Left lung (tissue), 10 donors: ENCODE measurements around the gene REM2. TPM values are rescaled to one million over a fixed set of nuclear protein-coding genes. Genes with fewer than 3 reads are reported as not detected.
A peak's percentile ranks its signal among the peaks of the same experiment; 100 is the strongest.

Experiments used
- ATAC-seq: fragments of 200-7000 bp; cut with Tn5 transposase; one replicate; pipeline ENCODE4 v1.9.1; 2020; ENCODE audit warnings: moderate library complexity
- DNase-seq, 4 donors: peaks; one replicate each; pipeline ENCODE4 v3.0.0-alpha.2; 2013 to 2020
- H3K27ac ChIP-seq, 2 donors: fragments of 200-600 bp; sonication (generic) in 1 of 2; one replicate each; pipeline versions ENCODE4 v1.5.0 to v1.8.0; 2020 to 2021
- H3K27me3 ChIP-seq, 2 donors: fragments of 200-600 bp; sonication (generic) in 1 of 2; one replicate each; pipeline versions ENCODE4 v1.5.0 to v1.8.0; 2020 to 2021
- H3K36me3 ChIP-seq, 2 donors: fragments of 200-600 bp; sonication (generic) in 1 of 2; one replicate each; pipeline versions ENCODE4 v1.5.0 to v1.8.0; 2020 to 2021
- H3K4me1 ChIP-seq, 2 donors: fragments of 200-600 bp; one replicate each; pipeline ENCODE4 v1.8.0; 2021
- H3K4me3 ChIP-seq, 2 donors: fragments of 200-600 bp; sonication (generic) in 1 of 2; one replicate each; pipeline versions ENCODE4 v1.5.0 to v1.8.0; 2020 to 2021; ENCODE audit warnings: mild to moderate bottlenecking in 1 of 2
- H3K9me3 ChIP-seq, 2 donors: fragments of 200-600 bp; sonication (generic) in 1 of 2; one replicate each; pipeline versions ENCODE4 v1.5.0 to v1.8.0; 2020 to 2021
- intact Hi-C, 2 donors: fragments of 100-400 bp; cut with DNase I; formaldehyde crosslinking; loops; one replicate each; pipeline versions ENCODE4 v1.11.2 to v1.14.2; 2022
- polyA plus RNA-seq, 6 donors: library from polyadenylated mRNA; unstranded; fragments of 120-200 nt; gene quantifications; one replicate each; pipeline ENCODE4 v1.2.1, GENCODE V29; 2013; ENCODE audit not compliant: insufficient read length in 6 of 6
- total RNA-seq, 2 donors: library from RNA; stranded (reverse); fragmentation: NEBNext Ultra II Directional; extraction: Animal tissue kit (Norgen Biotek cat#: 25700); gene quantifications; one replicate each; pipeline ENCODE4 v1.2.1, GENCODE V29; 2021
- TF ChIP-seq, protein P1 (sequence below), 2 donors: fragments of 200-600 bp; sonication (generic) in 1 of 2; IDR thresholded peaks; one replicate each; pipeline versions ENCODE4 v1.5.0 to v1.8.0; 2021; ENCODE audit warnings: antibody characterized with exemption in 2 of 2
- donor health status: DM: no; HTN: yes; CAD: no.
- donor health status: DM: no; HTN: no; CAD: no.

REM2 gene
- total and polyA plus RNA-seq, 8 donors: 0.29 to 1.3 (median 0.83) TPM

DNA sequence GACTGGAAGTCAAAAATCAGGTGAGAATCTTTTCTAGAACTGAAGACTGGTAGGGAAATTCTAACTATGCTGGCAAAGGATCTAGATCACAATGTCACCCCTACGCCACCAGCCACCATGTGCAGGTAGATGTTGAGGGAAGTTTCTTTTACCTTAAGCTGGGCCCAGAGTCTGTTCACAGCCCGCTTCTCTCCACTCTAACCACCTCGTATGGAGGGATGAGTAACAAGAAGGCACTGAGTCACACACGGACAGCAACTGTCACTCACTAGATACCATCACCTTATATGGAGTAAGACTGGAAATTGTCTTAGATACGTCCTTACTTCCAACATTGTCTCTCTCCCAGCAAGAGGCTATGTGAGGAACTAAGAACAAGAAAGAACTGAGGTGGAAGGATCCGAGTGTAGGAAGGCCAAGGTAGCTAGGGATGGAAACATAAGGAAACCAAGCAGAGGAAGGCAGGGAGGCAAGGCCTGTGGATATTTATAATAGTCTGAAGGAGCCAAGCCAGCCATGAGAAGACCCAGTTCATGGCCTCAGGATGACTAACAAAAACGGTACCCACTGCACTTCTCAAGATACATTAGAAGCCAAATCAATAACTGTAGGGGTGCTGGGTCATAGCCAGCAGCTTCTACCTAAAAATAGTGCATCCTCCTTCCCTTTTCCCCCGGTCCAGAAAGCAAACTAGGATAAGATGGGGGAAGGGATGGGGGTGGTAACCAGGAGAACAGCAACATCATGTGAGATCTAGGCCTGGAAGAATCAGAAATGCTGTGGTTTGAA, 15.5 kb downstream of the REM2 start:
- Histone ChIP-seq H3K4me1 (peaks cover 0 to 10% of the 10 kb centered on the region in 2 donors), H3K4me3 (no peak overlapping the region), H3K27me3 (no peaks in the 10 kb centered on the region), H3K36me3 (peaks cover 0 to 55% of the 10 kb centered on the region in 2 donors), H3K27ac (no peak overlapping the region), H3K9me3 (no peaks in the 10 kb centered on the region)
- intact Hi-C loops: no loop called here
- ATAC-seq (no peak), DNase-seq (no peak)
- TF ChIP-seq, protein P1, sequence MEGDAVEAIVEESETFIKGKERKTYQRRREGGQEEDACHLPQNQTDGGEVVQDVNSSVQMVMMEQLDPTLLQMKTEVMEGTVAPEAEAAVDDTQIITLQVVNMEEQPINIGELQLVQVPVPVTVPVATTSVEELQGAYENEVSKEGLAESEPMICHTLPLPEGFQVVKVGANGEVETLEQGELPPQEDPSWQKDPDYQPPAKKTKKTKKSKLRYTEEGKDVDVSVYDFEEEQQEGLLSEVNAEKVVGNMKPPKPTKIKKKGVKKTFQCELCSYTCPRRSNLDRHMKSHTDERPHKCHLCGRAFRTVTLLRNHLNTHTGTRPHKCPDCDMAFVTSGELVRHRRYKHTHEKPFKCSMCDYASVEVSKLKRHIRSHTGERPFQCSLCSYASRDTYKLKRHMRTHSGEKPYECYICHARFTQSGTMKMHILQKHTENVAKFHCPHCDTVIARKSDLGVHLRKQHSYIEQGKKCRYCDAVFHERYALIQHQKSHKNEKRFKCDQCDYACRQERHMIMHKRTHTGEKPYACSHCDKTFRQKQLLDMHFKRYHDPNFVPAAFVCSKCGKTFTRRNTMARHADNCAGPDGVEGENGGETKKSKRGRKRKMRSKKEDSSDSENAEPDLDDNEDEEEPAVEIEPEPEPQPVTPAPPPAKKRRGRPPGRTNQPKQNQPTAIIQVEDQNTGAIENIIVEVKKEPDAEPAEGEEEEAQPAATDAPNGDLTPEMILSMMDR (IDR thresholded peaks at IDR 0.05): no peak

DNA sequence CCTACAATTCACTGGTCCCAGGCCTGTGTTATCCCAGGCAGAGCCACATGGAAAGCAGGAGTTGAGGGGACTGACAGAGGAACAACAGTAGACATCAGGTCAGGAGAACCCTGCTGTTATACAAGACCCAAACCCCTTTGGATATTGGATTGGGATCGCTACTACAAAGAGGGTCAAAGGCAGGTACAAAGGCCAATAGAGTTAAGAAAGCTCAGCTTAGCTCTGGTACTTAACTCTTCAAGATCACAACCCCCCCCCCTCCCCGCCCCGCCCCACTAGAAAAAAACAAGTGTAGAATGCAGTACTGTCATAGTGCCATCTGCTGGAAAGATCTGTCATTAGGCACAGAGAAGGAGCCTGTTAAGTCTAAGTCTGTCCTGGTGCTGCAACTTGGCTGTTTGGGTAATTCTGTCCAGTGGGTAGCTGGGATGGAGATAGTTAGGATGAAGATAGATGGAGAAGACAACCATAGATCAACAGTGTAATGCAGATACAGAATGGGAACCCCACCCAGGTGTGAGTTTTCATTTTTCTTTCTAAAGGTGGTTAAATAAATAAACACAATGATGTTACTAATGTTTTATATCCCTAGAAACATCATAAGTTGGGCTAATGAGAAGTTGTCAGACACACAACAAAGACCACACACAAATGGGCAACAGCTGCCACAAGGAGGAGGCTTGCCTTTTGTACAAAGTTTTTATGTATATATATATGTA, 17.2 kb downstream of the REM2 start:
- intact Hi-C loops: no loop called here
- Histone ChIP-seq H3K27me3 (no peaks in the 10 kb centered on the region), H3K4me1 (peaks cover 0 to 10% of the 10 kb centered on the region in 2 donors), H3K27ac (no peak overlapping the region), H3K4me3 (no peak overlapping the region), H3K9me3 (no peaks in the 10 kb centered on the region), H3K36me3 (peaks cover 0 to 62% of the 10 kb centered on the region in 2 donors)
- TF ChIP-seq, protein P1 (IDR thresholded peaks at IDR 0.05): peak; percentile 28 to 41
- DNase-seq: peak in 2 of 4 donors; percentile 41 to 68
- ATAC-seq: peak; percentile 80

DNA sequence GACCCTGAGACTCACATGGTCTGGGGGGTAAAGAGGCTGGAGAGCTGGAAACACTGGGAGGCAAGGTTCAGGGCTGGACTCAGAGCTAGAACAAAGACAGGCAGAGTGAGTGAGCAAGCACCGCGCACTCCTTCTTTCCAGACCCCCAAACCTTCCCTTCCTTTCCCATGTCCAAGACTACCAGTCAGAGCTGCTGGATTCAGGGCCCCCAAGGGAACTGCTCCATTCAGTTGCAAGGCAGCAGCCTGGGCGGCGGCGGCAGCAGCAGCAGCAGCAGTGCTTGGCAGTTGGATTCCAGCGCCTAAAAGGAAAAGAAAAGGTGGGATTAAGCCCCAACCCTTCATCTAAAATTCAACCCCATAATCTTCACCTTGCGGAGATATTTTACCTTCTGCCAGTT, 18.8 kb downstream of the REM2 start:
- Histone ChIP-seq H3K4me3 (no peak overlapping the region), H3K27ac (no peak overlapping the region), H3K27me3 (no peaks in the 10 kb centered on the region), H3K36me3 (peaks cover 8 to 77% of the 10 kb centered on the region in 2 donors), H3K4me1 (peaks cover 0 to 10% of the 10 kb centered on the region in 2 donors), H3K9me3 (no peaks in the 10 kb centered on the region)
- ATAC-seq (no peak), DNase-seq (no peak)
- intact Hi-C loops: no loop called here
- TF ChIP-seq, protein P1 (IDR thresholded peaks at IDR 0.05): no peak

DNA sequence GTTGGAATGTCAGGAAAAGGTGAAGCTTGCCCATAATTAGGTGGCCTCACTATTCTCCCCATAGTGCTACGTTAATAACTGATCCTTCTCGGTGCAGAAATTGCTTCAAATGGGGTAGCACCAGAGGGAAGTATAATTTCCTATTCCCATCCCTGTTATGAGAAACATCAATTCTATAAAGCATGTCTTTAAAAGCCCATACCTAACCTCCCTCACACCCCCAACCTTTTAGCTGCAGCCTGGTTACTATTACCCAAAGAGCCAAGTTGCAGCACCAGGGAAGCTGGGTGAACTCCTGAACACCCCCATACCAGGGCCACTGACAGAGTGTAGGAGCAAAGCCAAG, 20.7 kb downstream of the REM2 start:
- ATAC-seq: no peak
- Histone ChIP-seq H3K9me3 (no peaks in the 10 kb centered on the region), H3K27me3 (no peaks in the 10 kb centered on the region), H3K4me1 (peaks cover 0 to 18% of the 10 kb centered on the region in 2 donors), H3K4me3 (no peak overlapping the region), H3K27ac (no peak overlapping the region), H3K36me3 (peaks cover 8 to 97% of the 10 kb centered on the region in 2 donors)
- no peak for DNase-seq
- intact Hi-C loops: no loop called here
- TF ChIP-seq, protein P1 (IDR thresholded peaks at IDR 0.05): no peak

DNA sequence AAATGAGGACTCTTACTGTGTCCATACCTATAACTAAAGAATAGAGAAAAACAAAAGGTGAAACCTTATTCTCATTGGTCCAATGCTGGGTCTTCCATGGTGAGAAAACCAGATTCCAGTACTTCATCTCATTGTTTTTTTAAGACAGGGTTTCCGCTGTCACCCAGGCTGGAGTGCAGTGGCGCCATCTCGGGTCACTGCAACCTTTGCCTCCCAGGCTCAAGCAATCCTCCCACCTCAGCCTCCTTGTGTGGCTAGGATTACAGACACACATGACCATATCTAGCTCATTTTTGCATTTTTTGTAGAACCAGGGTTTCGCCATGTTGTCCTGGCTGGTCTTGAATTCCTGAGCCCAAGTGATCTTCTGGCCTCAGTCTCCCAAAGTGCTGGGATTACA, 22.6 kb downstream of the REM2 start:
- peaks cover 8 to 99% of the 10 kb centered on the region in 2 donors for H3K36me3 ChIP-seq
- H3K4me1 ChIP-seq: peaks cover 0 to 20% of the 10 kb centered on the region in 2 donors
- ATAC-seq (no peak), DNase-seq (no peak)
- H3K4me3 ChIP-seq: no peak overlapping the region
- no peaks in the 10 kb centered on the region for H3K9me3 ChIP-seq
- H3K27ac ChIP-seq: no peak overlapping the region
- no peaks in the 10 kb centered on the region for H3K27me3 ChIP-seq
- TF ChIP-seq, protein P1 (IDR thresholded peaks at IDR 0.05): no peak
- intact Hi-C loops: no loop called here
